Measurements from ENCODE around the gene KRT35. TPM values are rescaled to one million over a fixed set of nuclear protein-coding genes. Genes with fewer than 3 reads are reported as not detected.

KRT35 gene
- total and polyA plus RNA-seq, 8 donors = not detected

GRCh38 chr17:41516147-41516829 lies 35.3 kb upstream of the KRT35 start:
- no peak overlapping the region for H3K4me3 ChIP-seq

GRCh38 chr17:41513168-41513547 lies 32.2 kb upstream of the KRT35 start:
- no peak overlapping the region for H3K27ac ChIP-seq
- no peak for DNase-seq
- 64 to 82% (median 68%) methylated on average over 5 of the region's 5 CpGs for WGBS, 5 donors
- H3K36me3 ChIP-seq = no peaks in the 10 kb centered on the region
- intact Hi-C loops (cut with DNase I; ENCODE audit: low total_unique reads) = no loop called here
- H3K9me3 ChIP-seq = no peaks in the 10 kb centered on the region
- peaks cover 0 to 16% (median 4%) of the 10 kb centered on the region in 4 donors for H3K4me1 ChIP-seq
- peaks cover 0 to 14% (median 0%) of the 10 kb centered on the region in 3 donors for H3K27me3 ChIP-seq
- TF ChIP-seq EP300 (IDR thresholded peaks at IDR 0.05) (no peak), POLR2AphosphoS5 (IDR thresholded peaks at IDR 0.05) (no peak), POLR2A (IDR thresholded peaks at IDR 0.05) (no peak)
- no peak overlapping the region for H3K4me3 ChIP-seq

More at GRCh38 chr17:41516147-41516829, 35.3 kb upstream of the KRT35 start:
- no peaks in the 10 kb centered on the region for H3K36me3 ChIP-seq
- H3K9me3 ChIP-seq = no peaks in the 10 kb centered on the region
- WGBS, 5 donors = 83 to 96% (median 91%) methylated on average over 12 to 14 of the region's 14 CpGs
- TF ChIP-seq POLR2A (IDR thresholded peaks at IDR 0.05) (no peak), POLR2AphosphoS5 (IDR thresholded peaks at IDR 0.05) (no peak), EP300 (IDR thresholded peaks at IDR 0.05) (no peak), CTCF (IDR thresholded peaks at IDR 0.05) (no peak)
- peaks cover 0 to 24% (median 0%) of the 10 kb centered on the region in 3 donors for H3K27me3 ChIP-seq
- intact Hi-C loops (cut with DNase I; ENCODE audit: low total_unique reads) = no loop called here
- no peak for DNase-seq
- H3K27ac ChIP-seq = no peak overlapping the region
- peaks cover 0 to 12% (median 5%) of the 10 kb centered on the region in 4 donors for H3K4me1 ChIP-seq

GRCh38 chr17:41512546-41513167 lies 31.7 kb upstream of the KRT35 start:
- H3K9me3 ChIP-seq = no peaks in the 10 kb centered on the region
- 51 to 75% (median 69%) methylated on average over 7 of the region's 7 CpGs for WGBS, 5 donors
- peaks cover 0 to 14% (median 0%) of the 10 kb centered on the region in 3 donors for H3K27me3 ChIP-seq
- no peak for TF ChIP-seq CTCF (IDR thresholded peaks at IDR 0.05)
- TF ChIP-seq POLR2AphosphoS5 (IDR thresholded peaks at IDR 0.05) = no peak
- no peak for TF ChIP-seq EP300 (IDR thresholded peaks at IDR 0.05)
- no peak for TF ChIP-seq POLR2A (IDR thresholded peaks at IDR 0.05)
- H3K27ac ChIP-seq = no peak overlapping the region
- H3K4me1 ChIP-seq = peaks cover 0 to 16% (median 4%) of the 10 kb centered on the region in 4 donors
- H3K36me3 ChIP-seq = no peaks in the 10 kb centered on the region
- DNase-seq = no peak
- intact Hi-C loops (cut with DNase I; ENCODE audit: low total_unique reads) = no loop called here
- no peak overlapping the region for H3K4me3 ChIP-seq

GRCh38 chr17:41511716-41512115 lies 30.8 kb upstream of the KRT35 start:
- no peak overlapping the region for H3K4me3 ChIP-seq
- intact Hi-C loops (cut with DNase I; ENCODE audit: low total_unique reads) = no loop called here
- H3K9me3 ChIP-seq = no peaks in the 10 kb centered on the region
- peaks cover 0 to 16% (median 4%) of the 10 kb centered on the region in 4 donors for H3K4me1 ChIP-seq
- peaks cover 0 to 14% (median 0%) of the 10 kb centered on the region in 3 donors for H3K27me3 ChIP-seq
- 65 to 72% (median 66%) methylated on average over 10 of the region's 10 CpGs for WGBS, 5 donors
- H3K36me3 ChIP-seq = no peaks in the 10 kb centered on the region
- no peak overlapping the region for H3K27ac ChIP-seq
- no peak for TF ChIP-seq POLR2AphosphoS5 (IDR thresholded peaks at IDR 0.05)
- TF ChIP-seq CTCF (IDR thresholded peaks at IDR 0.05) = no peak
- no peak for TF ChIP-seq POLR2A (IDR thresholded peaks at IDR 0.05)
- no peak for TF ChIP-seq EP300 (IDR thresholded peaks at IDR 0.05)
- no peak for DNase-seq

All from stomach (tissue), 9 donors.